A549 treated with ZK216348 at 1 μM for 4 hours (cell line): ENCODE measurements around the gene C15orf39. TPM values are rescaled to one million over a fixed set of nuclear protein-coding genes. Genes with fewer than 3 reads are reported as not detected.

Source experiments
- total RNA-seq: library from RNA; stranded (reverse); fragments of 200-300 nt; extraction: Qiagen RNA extraction; gene quantifications from 5 replicates; pipeline ENCODE4 v1.2.3, GENCODE V29; 2022; ENCODE audit warnings: low read depth

The C15orf39 gene
- total RNA-seq = 19.8 to 32.8 TPM (median 32.5 TPM) in 5 replicates

GRCh38 chr15:75201616-75202250 lies at the start of gene C15orf39:
TSS of gene C15orf39 (plus strand) at chr15:75201882. CDS start at chr15:75206049, 4,167 bp downstream.

GRCh38 chr15:75258034-75258433 lies 56.4 kb downstream of the C15orf39 start, which contains the start of gene GOLGA6C:
TSS of gene GOLGA6C (plus strand) at chr15:75258334. CDS start at chr15:75258599, 265 bp downstream.

Other genes with a start within 250 kb of the C15orf39 start
- gene RPP25, start 245.1 kb upstream of the C15orf39 start, total RNA-seq = 20.2 to 29.5 TPM (median 28.6 TPM) in 5 replicates
- 9.3 to 13.3 TPM (median 11.7 TPM) in 5 replicates for gene SCAMP5, start 206.3 kb upstream of the C15orf39 start, total RNA-seq
- gene PPCDC, start 178.3 kb upstream of the C15orf39 start, total RNA-seq = 12.9 to 21.8 TPM (median 19.3 TPM) in 5 replicates
- gene GOLGA6C, start 56.5 kb downstream of the C15orf39 start, total RNA-seq = not detected in 5 replicates
- 0.07 TPM in 1 of 5 replicates, not detected in the others for gene GOLGA6D, start 81.0 kb downstream of the C15orf39 start, total RNA-seq
- 162 to 184 TPM (median 175 TPM) in 5 replicates for gene COMMD4, start 134.2 kb downstream of the C15orf39 start, total RNA-seq
- gene NEIL1, start 145.2 kb downstream of the C15orf39 start, total RNA-seq = 2.2 to 3.5 TPM (median 3.1 TPM) in 5 replicates
- 49.2 to 104 TPM (median 81.8 TPM) in 5 replicates for gene MAN2C1, start 166.7 kb downstream of the C15orf39 start, total RNA-seq
- 26.0 to 34.8 TPM (median 30.3 TPM) in 5 replicates for gene SIN3A, start 249.8 kb downstream of the C15orf39 start, total RNA-seq